ENCODE measurements around the gene ROR2.

- TF ChIP-seq CTCF (IDR thresholded peaks at IDR 0.05): no peak
- no peak for TF ChIP-seq EP300 (IDR thresholded peaks at IDR 0.05)
- TF ChIP-seq POLR2AphosphoS5 (IDR thresholded peaks at IDR 0.05): no peak
Measured at GRCh38 chr9:91583966-91584365, 366.1 kb downstream of the ROR2 start.
